GM12878 (cell line): Measurements from ENCODE around the gene FOXP1. TPM values are rescaled to one million over a fixed set of nuclear protein-coding genes. Genes with fewer than 3 reads are reported as not detected.

ENCODE experiments used
- ATAC-seq: fragments of 200-7000 bp; cut with Tn5 transposase; 3 replicates; pipeline ENCODE4 v1.9.1; 2020; ENCODE audit warnings: mild to moderate bottlenecking, moderate library complexity
- BruUV-seq: library from RNA; stranded (reverse); fragments of 400-500 nt; replicated peaks from 2 replicates; lab custom pipeline; 2021; lab: Mats Ljungman, UMichigan
- CTCF ChIA-PET: fragments of 300-600 bp; sonication (Branson Sonifier 250); formaldehyde crosslinking; extraction: SDS; loops from one replicate; lab custom pipeline; 2021; ENCODE audit warnings: inconsistent platforms; lab: Yijun Ruan, JAX
- POLR2A ChIA-PET: fragments of 350-600 bp; formaldehyde crosslinking; extraction: SDS; loops from one replicate; lab custom pipeline; 2021; ENCODE audit warnings: inconsistent platforms; lab: Charles Lee
- RAD21 ChIA-PET: fragments of 300-600 bp; sonication (Branson Sonifier 250); formaldehyde crosslinking; loops from one replicate; lab custom pipeline; 2023; ENCODE audit warnings: antibody characterized with exemption; ENCODE audit not compliant: unreplicated experiment; lab: Charles Lee
- SMC1A ChIA-PET: fragments of 300-600 bp; sonication (Branson Sonifier 250); formaldehyde crosslinking; loops from one replicate; lab custom pipeline; 2023; ENCODE audit not compliant: unreplicated experiment, uncharacterized antibody; lab: Charles Lee
- DNase-seq: peaks from one replicate; pipeline ENCODE4 v3.0.0-alpha.2; 2011; ENCODE audit warnings: low read depth, low spot score
- FAIRE-seq: peaks from 3 replicates; lab custom pipeline; 2011; peaks lifted over from hg19 to GRCh38; lab: Jason Lieb, UNC
- H2AFZ ChIP-seq: 2 replicates; pipeline ENCODE4 v1.6.0; 2011; ENCODE audit warnings: low read depth, low read length, control low read depth; ENCODE audit not compliant: control insufficient read depth
- H3K27ac ChIP-seq: 2 replicates; pipeline ENCODE4 v1.5.1; 2011; ENCODE audit warnings: control low read depth; ENCODE audit not compliant: control insufficient read depth, insufficient read depth
- H3K27me3 ChIP-seq, 2 experiments: replicated peaks in 1 of 2; 2 replicates each; pipeline versions ENCODE4 v1.6.0 to v1.6.1; 2011; ENCODE audit warnings: low read length in 1 of 2; ENCODE audit not compliant: control insufficient read depth in 2 of 2, insufficient read depth in 2 of 2
- H3K36me3 ChIP-seq, 2 experiments: 2 replicates each; pipeline ENCODE4 v1.5.1; 2011; ENCODE audit warnings: low read length in 1 of 2; ENCODE audit not compliant: control insufficient read depth in 2 of 2, insufficient read depth in 2 of 2
- H3K4me1 ChIP-seq: 2 replicates; pipeline ENCODE4 v1.6.1; 2011; ENCODE audit warnings: mild to moderate bottlenecking, low read length, moderate library complexity, mixed read lengths; ENCODE audit not compliant: control insufficient read depth, insufficient read depth
- H3K4me2 ChIP-seq: 2 replicates; pipeline ENCODE4 v1.6.0; 2011; ENCODE audit warnings: control low read depth; ENCODE audit not compliant: control insufficient read depth, insufficient read depth
- H3K4me3 ChIP-seq: fragments of 200-600 bp; sonication (generic); 2 replicates; pipeline ENCODE4 v1.5.1; 2016
- H3K79me2 ChIP-seq: 2 replicates; pipeline ENCODE4 v1.6.0; 2011; ENCODE audit warnings: low read length; ENCODE audit not compliant: control insufficient read depth, insufficient read depth
- H3K9ac ChIP-seq: 2 replicates; pipeline ENCODE4 v1.8.0; 2011; ENCODE audit warnings: low read length, control low read depth, mixed read lengths; ENCODE audit not compliant: control insufficient read depth, insufficient read depth
- H3K9me3 ChIP-seq: replicated peaks from 3 replicates; pipeline ENCODE4 v1.5.1; 2011; ENCODE audit warnings: mild to moderate bottlenecking, low read length; ENCODE audit not compliant: control insufficient read depth, insufficient read depth
- H4K20me1 ChIP-seq: 2 replicates; pipeline ENCODE4 v1.6.0; 2011; ENCODE audit not compliant: control insufficient read depth, insufficient read depth
- CBFB ChIP-seq: IDR thresholded peaks from 2 replicates; pipeline ENCODE4 v1.6.1; 2016; ENCODE audit warnings: antibody characterized with exemption, low read depth
- CHD1 ChIP-seq: IDR thresholded peaks from 2 replicates; pipeline ENCODE4 v1.6.1; 2012; ENCODE audit warnings: low read depth, low read length, improper control_type of control experiment
- CTCF ChIP-seq, 3 experiments: IDR thresholded peaks in 2 of 3; conservative IDR thresholded peaks in 1 of 3; 2 replicates each; pipeline ENCODE4 v1.5.1; 2011; ENCODE audit warnings: low read depth in 3 of 3, low read length in 3 of 3, mild to moderate bottlenecking in 3 of 3, control low read depth in 2 of 3, moderate library complexity in 2 of 3, inconsistent platforms in 1 of 3, mixed read lengths in 1 of 3; ENCODE audit not compliant: control insufficient read depth in 2 of 3, insufficient read depth in 1 of 3; ENCODE audit errors: extremely low read depth in 1 of 3
- ELK1 ChIP-seq: IDR thresholded peaks from 2 replicates; pipeline ENCODE4 v1.6.1; 2012; ENCODE audit warnings: low read depth, low read length, improper control_type of control experiment
- IRF5 ChIP-seq: fragments of 450-650 bp; IDR thresholded peaks from 2 replicates; pipeline ENCODE4 v1.6.1; 2017; ENCODE audit warnings: borderline replicate concordance
- JUND ChIP-seq: IDR thresholded peaks from 2 replicates; pipeline ENCODE4 v1.6.1; 2012; ENCODE audit warnings: low read depth, mild to moderate bottlenecking, low read length, improper control_type of control experiment, moderate library complexity
- MEF2B ChIP-seq: fragments of 450-650 bp; IDR thresholded peaks from 2 replicates; pipeline ENCODE4 v1.6.1; 2018; ENCODE audit warnings: mild to moderate bottlenecking, moderate library complexity; ENCODE audit not compliant: partially characterized antibody, poor library complexity, severe bottlenecking
- POU2F2 ChIP-seq: IDR thresholded peaks from 3 replicates; pipeline ENCODE4 v1.6.1; 2011; ENCODE audit warnings: low read depth, mild to moderate bottlenecking, low read length, borderline replicate concordance
- SMC3 ChIP-seq: IDR thresholded peaks from 2 replicates; pipeline ENCODE4 v1.6.1; 2011; ENCODE audit warnings: low read length, improper control_type of control experiment, borderline replicate concordance
- TARDBP ChIP-seq: IDR thresholded peaks from 2 replicates; pipeline ENCODE4 v1.6.1; 2016; ENCODE audit warnings: borderline replicate concordance
- TCF12 ChIP-seq: IDR thresholded peaks from 2 replicates; pipeline ENCODE4 v1.6.1; 2011; ENCODE audit warnings: low read depth, mild to moderate bottlenecking, low read length
- YBX1 ChIP-seq: fragments of 450-650 bp; IDR thresholded peaks from 2 replicates; pipeline ENCODE4 v1.6.1; 2016; ENCODE audit warnings: antibody characterized with exemption
- ZNF687 ChIP-seq: fragments of 450-650 bp; IDR thresholded peaks from 2 replicates; pipeline ENCODE4 v1.6.1; 2017; ENCODE audit warnings: mild to moderate bottlenecking, moderate library complexity
- ZSCAN29 ChIP-seq: fragments of 450-650 bp; IDR thresholded peaks from 2 replicates; pipeline ENCODE4 v1.6.1; 2017; ENCODE audit warnings: mild to moderate bottlenecking, moderate library complexity
- WGBS: methylation state at CpG from one replicate; pipeline ENCODE4 v1.1.6; 2016; ENCODE audit warnings: low lambda C conversion rate; ENCODE audit not compliant: insufficient replicate concordance, insufficient coverage; ENCODE audit errors: missing lambda C conversion rate; 5-methylcytosine and 5-hydroxymethylcytosine counted together
- in situ Hi-C: fragments of 300-500 bp; cut with MboI; formaldehyde crosslinking; loops from 9 replicates; pipeline ENCODE4 v1.14.3; 2018; ENCODE audit warnings: mixed read lengths
- intact Hi-C: fragments of 100-400 bp; cut with micrococcal nuclease; formaldehyde crosslinking; loops from one replicate; pipeline ENCODE4 v1.14.2; 2022; ENCODE audit not compliant: unreplicated experiment
- polyA plus RNA-seq, 11 experiments: library from polyadenylated mRNA; depleted of rRNA in 4 of 11; unstranded in 6 of 11; stranded (reverse) in 5 of 11; fragments of >200 nt; fragmentation: Nextera tagmentation in 4 of 11; fragmentation: Illumina TruSeq in 1 of 11; extraction: Ambion mirVana in 4 of 11; extraction: Trizol in 1 of 11; gene quantifications; 1 replicate in 1 of 11; 2 replicates in 10 of 11; pipeline versions ENCODE4 v1.2.1 to v1.2.3, GENCODE V29; 2011 to 2016; ENCODE audit warnings: inconsistent platforms in 2 of 11, missing spikeins in 2 of 11, low read depth in 1 of 11
- total RNA-seq, 4 experiments: library from RNA; depleted of rRNA in 3 of 4; stranded (reverse); fragments of >200 nt in 3 of 4; fragmentation: Illumina TruSeq in 1 of 4; extraction: Trizol in 1 of 4; gene quantifications; 2 replicates each; pipeline versions ENCODE4 v1.2.1 to v1.2.3, GENCODE V29; 2013 to 2021

The FOXP1 gene
- total and polyA plus RNA-seq, 10 of the 15 experiments (the other 5 are each of a cell fraction or from before 2014, with no cell fraction given), result 0.05 to 1.6 (median 0.20) TPM; not detected in 1

GRCh38 chr3:71076361-71077002 is 507.0 kb downstream of the FOXP1 start:
- WGBS, result 45% methylated on average over 5 of the region's 5 CpGs
- intact Hi-C loops, result no loop called here
- Histone ChIP-seq H2AFZ (no peak overlapping the region), H3K27ac (no peak overlapping the region), H3K4me3 (no peak overlapping the region), H3K9me3 (no peaks in the 10 kb centered on the region; the same call in 2 of the 3 replicates), H3K36me3 (no peaks in the 10 kb centered on the region), H3K79me2 (no peaks in the 10 kb centered on the region), H3K4me2 (no peak overlapping the region), H3K27me3 (peaks cover 0 to 2% of the 10 kb centered on the region in 2 experiments; a peak in 2 of 4 replicates), H3K4me1 (no peaks in the 10 kb centered on the region), H3K9ac (no peak overlapping the region), H4K20me1 (no peaks in the 10 kb centered on the region)
- RAD21 ChIA-PET, result no interaction called here
- ATAC-seq (no peak), FAIRE-seq (peak; percentile 35), DNase-seq (no peak)
- POLR2A ChIA-PET, result no interaction called here
- no TSS peak for BruUV-seq
- in situ Hi-C loops, result no loop called here
- SMC1A ChIA-PET, result no interaction called here
- CTCF ChIA-PET, result interaction anchor here (0.9 kb wide), 1 partner anchor 7 kb away, joined by 3 read pairs; no protein-coding TSS in a partner anchor
- TF ChIP-seq ZNF687 (no peak), JUND (no peak), POU2F2 (no peak), CHD1 (no peak), CTCF (IDR thresholded peaks at IDR 0.05 in 2 of 3, conservative IDR thresholded peaks at IDR 0.05 in 1 of 3; ENCODE audit: control insufficient read depth in 2 of 3, extremely low read depth in 1 of 3, insufficient read depth in 1 of 3, low read depth in 3 of 3, low read length in 3 of 3) (no peak), TCF12 (no peak), CBFB (no peak), TARDBP (no peak), SMC3 (no peak), YBX1 (no peak), MEF2B (no peak), ELK1 (no peak), IRF5 (no peak), ZSCAN29 (no peak)
